Astrocyte (in vitro differentiated cells and primary cell): Measurements from ENCODE around the gene CLEC20A. TPM values are rescaled to one million over a fixed set of nuclear protein-coding genes. Genes with fewer than 3 reads are reported as not detected.

Experiments used
- DNase-seq: peaks from one replicate; pipeline ENCODE4 v3.0.0-alpha.2; 2010; ENCODE audit warnings: low read depth
- FAIRE-seq: peaks from 2 replicates; lab custom pipeline; 2011; peaks lifted over from hg19 to GRCh38; lab: Jason Lieb, UNC
- H2AFZ ChIP-seq: 2 replicates; pipeline ENCODE4 v1.6.0; 2012; ENCODE audit warnings: low read depth, low read length, inconsistent platforms
- H3K27ac ChIP-seq: 2 replicates; pipeline ENCODE4 v1.5.1; 2011; ENCODE audit warnings: low read depth, low read length, inconsistent platforms
- H3K27me3 ChIP-seq: 2 replicates; pipeline ENCODE4 v1.6.0; 2011; ENCODE audit warnings: low read length, inconsistent platforms; ENCODE audit not compliant: insufficient read depth
- H3K36me3 ChIP-seq: 2 replicates; pipeline ENCODE4 v1.5.1; 2011; ENCODE audit warnings: low read length, inconsistent platforms; ENCODE audit not compliant: insufficient read depth
- H3K4me1 ChIP-seq: 2 replicates; pipeline ENCODE4 v1.5.1; 2011; ENCODE audit warnings: low read length, inconsistent platforms; ENCODE audit not compliant: insufficient read depth
- H3K4me2 ChIP-seq: 2 replicates; pipeline ENCODE4 v1.6.0; 2012; ENCODE audit warnings: low read length, inconsistent platforms
- H3K4me3 ChIP-seq: 2 replicates; pipeline ENCODE4 v1.5.1; 2011; ENCODE audit warnings: low read depth, mild to moderate bottlenecking, low read length, inconsistent platforms; ENCODE audit not compliant: insufficient read depth
- H3K79me2 ChIP-seq: 2 replicates; pipeline ENCODE4 v1.6.0; 2012; ENCODE audit warnings: mild to moderate bottlenecking, low read length, inconsistent platforms; ENCODE audit not compliant: insufficient read depth
- H3K9ac ChIP-seq: 2 replicates; pipeline ENCODE4 v1.6.0; 2012; ENCODE audit warnings: mild to moderate bottlenecking, low read length, inconsistent platforms
- H3K9me3 ChIP-seq: 2 replicates; pipeline ENCODE4 v1.5.1; 2012; ENCODE audit warnings: low read depth, mild to moderate bottlenecking, low read length, inconsistent platforms; ENCODE audit not compliant: insufficient read depth
- H4K20me1 ChIP-seq: 2 replicates; pipeline ENCODE4 v1.6.0; 2012; ENCODE audit warnings: low read length, inconsistent platforms; ENCODE audit not compliant: insufficient read depth
- H3K27ac Mint-ChIP-seq: one replicate; pipeline ENCODE4 v1.8.0; 2021; ENCODE audit warnings: mild to moderate bottlenecking, mixed read lengths; ENCODE audit not compliant: unreplicated experiment
- H3K27me3 Mint-ChIP-seq: one replicate; pipeline ENCODE4 v1.8.0; 2021; ENCODE audit warnings: low read depth, mixed read lengths; ENCODE audit not compliant: unreplicated experiment
- H3K36me3 Mint-ChIP-seq: one replicate; pipeline ENCODE4 v1.8.0; 2021; ENCODE audit warnings: low read depth, mixed read lengths; ENCODE audit not compliant: unreplicated experiment
- H3K4me1 Mint-ChIP-seq: one replicate; pipeline ENCODE4 v1.8.0; 2021; ENCODE audit warnings: low read depth, mixed read lengths; ENCODE audit not compliant: unreplicated experiment
- H3K4me3 Mint-ChIP-seq: one replicate; pipeline ENCODE4 v1.8.0; 2021; ENCODE audit warnings: mild to moderate bottlenecking, moderate library complexity, mixed read lengths; ENCODE audit not compliant: unreplicated experiment
- H3K9me3 Mint-ChIP-seq: one replicate; pipeline ENCODE4 v1.8.0; 2021; ENCODE audit warnings: mild to moderate bottlenecking, mixed read lengths; ENCODE audit not compliant: unreplicated experiment
- CTCF ChIP-seq: IDR thresholded peaks from 2 replicates; pipeline ENCODE4 v1.5.1; 2011; ENCODE audit warnings: low read depth, mild to moderate bottlenecking, inconsistent platforms, low read length, moderate library complexity; ENCODE audit not compliant: insufficient read depth
- EZH2 ChIP-seq: IDR thresholded peaks from 2 replicates; pipeline ENCODE4 v1.6.1; 2012; ENCODE audit warnings: mild to moderate bottlenecking, low read length, inconsistent platforms; ENCODE audit not compliant: insufficient read depth
- total RNA-seq: library from RNA; stranded (reverse); gene quantifications from 2 replicates; pipeline ENCODE4 v1.2.1, GENCODE V29; 2021

The CLEC20A gene
- total RNA-seq, 1 donor from 2014 or later: not detected

GRCh38 chr1:178532392-178532791 lies 35.6 kb upstream of the CLEC20A start:
- peak overlapping the region; percentile 46 for H2AFZ ChIP-seq
- no peaks in the 10 kb centered on the region for H3K27me3 ChIP-seq
- H3K79me2 ChIP-seq: no peaks in the 10 kb centered on the region
- TF ChIP-seq EZH2 (no peak), CTCF (peak; percentile 81)
- DNase-seq (peak; percentile 41), FAIRE-seq (no peak)
- H4K20me1 ChIP-seq: no peaks in the 10 kb centered on the region
- no peaks in the 10 kb centered on the region for H3K9me3 ChIP-seq
- no peak overlapping the region for H3K9ac ChIP-seq
- Mint-ChIP-seq H3K27ac (no peak overlapping the region), H3K4me1 (peaks cover 25% of the 10 kb centered on the region), H3K27me3 (peaks cover 5% of the 10 kb centered on the region), H3K9me3 (peaks cover 2% of the 10 kb centered on the region), H3K36me3 (no peaks in the 10 kb centered on the region), H3K4me3 (no peak overlapping the region)
- peak overlapping the region; percentile 59 for H3K4me2 ChIP-seq
- no peak overlapping the region for H3K27ac ChIP-seq
- no peak overlapping the region for H3K4me3 ChIP-seq
- H3K36me3 ChIP-seq: no peaks in the 10 kb centered on the region
- H3K4me1 ChIP-seq: peaks cover 26% of the 10 kb centered on the region

- no peak overlapping the region for H3K4me3 Mint-ChIP-seq
- Histone ChIP-seq H3K79me2 (no peaks in the 10 kb centered on the region), H2AFZ (no peak overlapping the region), H3K9ac (no peak overlapping the region), H3K4me3 (no peak overlapping the region), H3K4me1 (peaks cover 21% of the 10 kb centered on the region), H3K9me3 (no peaks in the 10 kb centered on the region), H4K20me1 (no peaks in the 10 kb centered on the region), H3K27ac (no peak overlapping the region), H3K4me2 (peak overlapping the region; percentile 25), H3K27me3 (no peaks in the 10 kb centered on the region), H3K36me3 (no peaks in the 10 kb centered on the region)
- no peak overlapping the region for H3K27ac Mint-ChIP-seq
- DNase-seq: no peak
- no peak for FAIRE-seq
- H3K27me3 Mint-ChIP-seq: peaks cover 5% of the 10 kb centered on the region
- peaks cover 2% of the 10 kb centered on the region for H3K9me3 Mint-ChIP-seq
- TF ChIP-seq CTCF (no peak), EZH2 (no peak)
- no peaks in the 10 kb centered on the region for H3K36me3 Mint-ChIP-seq
- H3K4me1 Mint-ChIP-seq: peaks cover 20% of the 10 kb centered on the region
Observed at GRCh38 chr1:178531887-178532286, 35.1 kb upstream of the CLEC20A start.

GRCh38 chr1:178530502-178530901 lies 33.7 kb upstream of the CLEC20A start:
- DNase-seq (no peak), FAIRE-seq (no peak)
- Mint-ChIP-seq H3K4me3 (no peak overlapping the region), H3K9me3 (peaks cover 2% of the 10 kb centered on the region), H3K27ac (peak overlapping the region; percentile 75), H3K27me3 (peaks cover 5% of the 10 kb centered on the region), H3K36me3 (no peaks in the 10 kb centered on the region), H3K4me1 (peaks cover 17% of the 10 kb centered on the region)
- Histone ChIP-seq H2AFZ (no peak overlapping the region), H3K9me3 (no peaks in the 10 kb centered on the region), H3K27me3 (no peaks in the 10 kb centered on the region), H3K36me3 (no peaks in the 10 kb centered on the region), H3K9ac (no peak overlapping the region), H3K4me1 (peaks cover 17% of the 10 kb centered on the region), H4K20me1 (no peaks in the 10 kb centered on the region), H3K79me2 (no peaks in the 10 kb centered on the region), H3K4me3 (no peak overlapping the region), H3K4me2 (peak overlapping the region; percentile 54), H3K27ac (no peak overlapping the region)
- TF ChIP-seq CTCF: no peak
- no peak for TF ChIP-seq EZH2
